Lower leg skin (tissue), 3 donors: ENCODE results near the gene MAMDC2.

Experiments used
- CTCF ChIP-seq, 3 donors: fragments of 450-650 bp; IDR thresholded peaks; one replicate each; pipeline ENCODE4 v1.5.1; 2016; ENCODE audit warnings: antibody characterized with exemption in 3 of 3, mild to moderate bottlenecking in 3 of 3, moderate library complexity in 2 of 3
- POLR2A ChIP-seq, 2 donors: fragments of 450-650 bp; IDR thresholded peaks; one replicate each; pipeline ENCODE4 v1.6.1; 2016 to 2017; ENCODE audit warnings: antibody characterized with exemption in 2 of 2, mild to moderate bottlenecking in 1 of 2, moderate library complexity in 1 of 2

- TF ChIP-seq CTCF (IDR thresholded peaks at IDR 0.05) (no peak), POLR2A (IDR thresholded peaks at IDR 0.05) (no peak)
Measured at GRCh38 chr9:70218767-70219166, 175.1 kb downstream of the MAMDC2 start.
